HepG2 (cell line): Measurements from ENCODE around the gene ANKRD29. TPM values are rescaled to one million over a fixed set of nuclear protein-coding genes. Genes with fewer than 3 reads are reported as not detected.

Experiments
- HNRNPUL1 ChIP-seq: fragments of 200-400 bp; formaldehyde crosslinking; IDR thresholded peaks from 2 replicates; pipeline ENCODE4 v1.6.1; 2017; ENCODE audit warnings: low read depth, mild to moderate bottlenecking, low read length, moderate library complexity
- MED8 ChIP-seq: sonication (generic); formaldehyde crosslinking; IDR thresholded peaks from 2 replicates; pipeline ENCODE4 v1.8.1; 2023; ENCODE audit warnings: mild to moderate bottlenecking, missing genetic modification reagents; ENCODE audit not compliant: insufficient replicate concordance
- NCOA1 ChIP-seq: sonication (generic); formaldehyde crosslinking; IDR thresholded peaks from 2 replicates; pipeline ENCODE4 v1.9.0; 2021; ENCODE audit warnings: missing genetic modification reagents
- NPAS2 ChIP-seq: sonication (generic); formaldehyde crosslinking; IDR thresholded peaks from 2 replicates; pipeline ENCODE4 v1.8.0; 2022; ENCODE audit warnings: mild to moderate bottlenecking, missing genetic modification reagents, borderline replicate concordance
- PTBP1 ChIP-seq: fragments of 200-400 bp; formaldehyde crosslinking; IDR thresholded peaks from 2 replicates; pipeline ENCODE4 v1.6.1; 2018; ENCODE audit warnings: low read length, low read depth; ENCODE audit not compliant: poor library complexity, severe bottlenecking
- RNF2 ChIP-seq: fragments of 450-650 bp; conservative IDR thresholded peaks from 2 replicates; pipeline ENCODE4 v1.6.1; 2016; ENCODE audit warnings: low read depth
- TOE1 ChIP-seq: sonication (generic); formaldehyde crosslinking; IDR thresholded peaks from 2 replicates; pipeline ENCODE4 v1.4.0; 2020; ENCODE audit warnings: mild to moderate bottlenecking, missing genetic modification reagents
- ZFP90 ChIP-seq: sonication (generic); formaldehyde crosslinking; IDR thresholded peaks from 2 replicates; pipeline ENCODE4 v1.8.0; 2022; ENCODE audit warnings: missing genetic modification reagents, mild to moderate bottlenecking, inconsistent platforms, borderline replicate concordance
- ZNF235 ChIP-seq: sonication (generic); formaldehyde crosslinking; IDR thresholded peaks from 2 replicates; pipeline ENCODE4 v1.8.1; 2023; ENCODE audit warnings: mild to moderate bottlenecking, missing genetic modification reagents, borderline replicate concordance
- ZNF274 ChIP-seq: sonication (generic); formaldehyde crosslinking; IDR thresholded peaks from 2 replicates; pipeline ENCODE4 v1.5.1; 2020; ENCODE audit warnings: mild to moderate bottlenecking, missing genetic modification reagents
- ZNF619 ChIP-seq: sonication (generic); formaldehyde crosslinking; IDR thresholded peaks from 2 replicates; pipeline ENCODE4 v1.4.0; 2020; ENCODE audit warnings: mild to moderate bottlenecking, missing genetic modification reagents
- ZSCAN20 ChIP-seq: sonication (generic); formaldehyde crosslinking; IDR thresholded peaks from 2 replicates; pipeline ENCODE4 v1.4.0; 2020; ENCODE audit warnings: missing genetic modification reagents, mild to moderate bottlenecking, borderline replicate concordance
- polyA plus RNA-seq, 8 experiments: library from polyadenylated mRNA; depleted of rRNA in 3 of 8; stranded (reverse) in 7 of 8; unstranded in 1 of 8; fragments of >200 nt; fragmentation: Illumina TruSeq in 4 of 8; extraction: Trizol in 4 of 8; gene quantifications; 2 replicates each; pipeline versions ENCODE4 v1.2.1 to v1.2.3, GENCODE V29; 2011 to 2016; ENCODE audit warnings: low read depth in 4 of 8, missing spikeins in 1 of 8, mixed read lengths in 1 of 8; ENCODE audit not compliant: insufficient read depth in 1 of 8
- total RNA-seq, 5 experiments: library from RNA; depleted of rRNA; stranded (reverse); fragments of >200 nt; fragmentation: Illumina TruSeq; extraction: Trizol; gene quantifications; 2 replicates each; pipeline ENCODE4 v1.2.3, GENCODE V29; 2016; ENCODE audit warnings: low read depth in 1 of 5
- TF ChIP-seq, protein P1 (sequence below): sonication (generic); formaldehyde crosslinking; IDR thresholded peaks from 2 replicates; pipeline ENCODE4 v1.4.0; 2020; ENCODE audit warnings: missing genetic modification reagents
- TF ChIP-seq, protein P2 (sequence below): sonication (generic); formaldehyde crosslinking; IDR thresholded peaks from 2 replicates; pipeline ENCODE4 v1.4.0; 2020; ENCODE audit warnings: mild to moderate bottlenecking, missing genetic modification reagents
- TF ChIP-seq, protein P3 (sequence below): sonication (generic); formaldehyde crosslinking; IDR thresholded peaks from 2 replicates; pipeline ENCODE4 v1.4.0; 2020; ENCODE audit warnings: missing genetic modification reagents

ANKRD29 gene
- total and polyA plus RNA-seq, 2 of the 13 experiments (the other 11 are each of a cell fraction or from before 2014, with no cell fraction given), result not detected

DNA sequence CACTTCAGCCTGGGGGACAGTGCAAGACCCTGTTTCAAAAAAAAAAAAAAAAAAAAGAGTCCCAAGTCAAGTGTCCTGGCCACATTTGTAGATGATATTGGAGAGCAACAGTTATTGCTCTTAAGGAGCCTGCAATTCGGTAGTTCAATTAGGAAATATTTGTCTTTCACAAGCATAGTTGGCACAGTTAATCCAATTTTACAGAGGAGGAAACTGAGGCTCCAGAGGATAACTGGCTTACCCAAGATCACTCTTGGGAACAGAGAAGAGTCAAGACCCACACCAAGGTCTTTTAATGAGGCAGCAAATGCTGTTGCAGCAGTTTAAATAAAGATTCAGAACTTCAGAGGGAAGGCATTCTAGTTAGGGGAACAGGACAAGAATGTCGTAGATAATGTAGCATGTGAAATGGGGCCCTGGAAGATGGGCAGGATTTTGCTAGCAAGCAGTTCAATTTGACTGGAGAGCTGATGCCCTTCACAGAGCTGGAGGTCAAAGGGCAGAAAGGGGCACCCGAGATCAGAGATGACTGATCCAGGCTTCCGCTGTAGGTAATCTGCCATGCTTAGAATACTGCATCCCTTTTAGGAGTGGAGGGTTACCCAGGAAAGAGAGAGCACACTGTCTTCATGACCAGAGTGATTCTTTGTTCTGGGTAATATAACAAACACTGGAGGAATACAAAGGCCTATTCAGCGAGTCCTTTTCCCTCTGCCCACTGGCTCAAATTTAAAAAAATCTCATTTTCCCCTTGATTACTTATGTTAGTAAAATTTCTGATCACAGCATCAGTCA, 79.4 kb downstream of the ANKRD29 start (continued):
- no peak for TF ChIP-seq ZNF274 (CRISPR knock-in tag)
- TF ChIP-seq, protein P1, sequence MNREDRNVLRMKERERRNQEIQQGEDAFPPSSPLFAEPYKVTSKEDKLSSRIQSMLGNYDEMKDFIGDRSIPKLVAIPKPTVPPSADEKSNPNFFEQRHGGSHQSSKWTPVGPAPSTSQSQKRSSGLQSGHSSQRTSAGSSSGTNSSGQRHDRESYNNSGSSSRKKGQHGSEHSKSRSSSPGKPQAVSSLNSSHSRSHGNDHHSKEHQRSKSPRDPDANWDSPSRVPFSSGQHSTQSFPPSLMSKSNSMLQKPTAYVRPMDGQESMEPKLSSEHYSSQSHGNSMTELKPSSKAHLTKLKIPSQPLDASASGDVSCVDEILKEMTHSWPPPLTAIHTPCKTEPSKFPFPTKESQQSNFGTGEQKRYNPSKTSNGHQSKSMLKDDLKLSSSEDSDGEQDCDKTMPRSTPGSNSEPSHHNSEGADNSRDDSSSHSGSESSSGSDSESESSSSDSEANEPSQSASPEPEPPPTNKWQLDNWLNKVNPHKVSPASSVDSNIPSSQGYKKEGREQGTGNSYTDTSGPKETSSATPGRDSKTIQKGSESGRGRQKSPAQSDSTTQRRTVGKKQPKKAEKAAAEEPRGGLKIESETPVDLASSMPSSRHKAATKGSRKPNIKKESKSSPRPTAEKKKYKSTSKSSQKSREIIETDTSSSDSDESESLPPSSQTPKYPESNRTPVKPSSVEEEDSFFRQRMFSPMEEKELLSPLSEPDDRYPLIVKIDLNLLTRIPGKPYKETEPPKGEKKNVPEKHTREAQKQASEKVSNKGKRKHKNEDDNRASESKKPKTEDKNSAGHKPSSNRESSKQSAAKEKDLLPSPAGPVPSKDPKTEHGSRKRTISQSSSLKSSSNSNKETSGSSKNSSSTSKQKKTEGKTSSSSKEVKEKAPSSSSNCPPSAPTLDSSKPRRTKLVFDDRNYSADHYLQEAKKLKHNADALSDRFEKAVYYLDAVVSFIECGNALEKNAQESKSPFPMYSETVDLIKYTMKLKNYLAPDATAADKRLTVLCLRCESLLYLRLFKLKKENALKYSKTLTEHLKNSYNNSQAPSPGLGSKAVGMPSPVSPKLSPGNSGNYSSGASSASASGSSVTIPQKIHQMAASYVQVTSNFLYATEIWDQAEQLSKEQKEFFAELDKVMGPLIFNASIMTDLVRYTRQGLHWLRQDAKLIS (CRISPR knock-in tag), result no peak
- TF ChIP-seq NPAS2 (CRISPR knock-in tag), result no peak
- TF ChIP-seq NCOA1, result no peak
- no peak for TF ChIP-seq ZFP90 (CRISPR knock-in tag)
- TF ChIP-seq MED8 (CRISPR knock-in tag), result peak; percentile 25
- no peak for TF ChIP-seq TOE1 (CRISPR knock-in tag)
- TF ChIP-seq HNRNPUL1, result no peak
- no peak for TF ChIP-seq RNF2
- no peak for TF ChIP-seq PTBP1
- no peak for TF ChIP-seq ZNF619 (CRISPR knock-in tag)
- TF ChIP-seq, protein P2, sequence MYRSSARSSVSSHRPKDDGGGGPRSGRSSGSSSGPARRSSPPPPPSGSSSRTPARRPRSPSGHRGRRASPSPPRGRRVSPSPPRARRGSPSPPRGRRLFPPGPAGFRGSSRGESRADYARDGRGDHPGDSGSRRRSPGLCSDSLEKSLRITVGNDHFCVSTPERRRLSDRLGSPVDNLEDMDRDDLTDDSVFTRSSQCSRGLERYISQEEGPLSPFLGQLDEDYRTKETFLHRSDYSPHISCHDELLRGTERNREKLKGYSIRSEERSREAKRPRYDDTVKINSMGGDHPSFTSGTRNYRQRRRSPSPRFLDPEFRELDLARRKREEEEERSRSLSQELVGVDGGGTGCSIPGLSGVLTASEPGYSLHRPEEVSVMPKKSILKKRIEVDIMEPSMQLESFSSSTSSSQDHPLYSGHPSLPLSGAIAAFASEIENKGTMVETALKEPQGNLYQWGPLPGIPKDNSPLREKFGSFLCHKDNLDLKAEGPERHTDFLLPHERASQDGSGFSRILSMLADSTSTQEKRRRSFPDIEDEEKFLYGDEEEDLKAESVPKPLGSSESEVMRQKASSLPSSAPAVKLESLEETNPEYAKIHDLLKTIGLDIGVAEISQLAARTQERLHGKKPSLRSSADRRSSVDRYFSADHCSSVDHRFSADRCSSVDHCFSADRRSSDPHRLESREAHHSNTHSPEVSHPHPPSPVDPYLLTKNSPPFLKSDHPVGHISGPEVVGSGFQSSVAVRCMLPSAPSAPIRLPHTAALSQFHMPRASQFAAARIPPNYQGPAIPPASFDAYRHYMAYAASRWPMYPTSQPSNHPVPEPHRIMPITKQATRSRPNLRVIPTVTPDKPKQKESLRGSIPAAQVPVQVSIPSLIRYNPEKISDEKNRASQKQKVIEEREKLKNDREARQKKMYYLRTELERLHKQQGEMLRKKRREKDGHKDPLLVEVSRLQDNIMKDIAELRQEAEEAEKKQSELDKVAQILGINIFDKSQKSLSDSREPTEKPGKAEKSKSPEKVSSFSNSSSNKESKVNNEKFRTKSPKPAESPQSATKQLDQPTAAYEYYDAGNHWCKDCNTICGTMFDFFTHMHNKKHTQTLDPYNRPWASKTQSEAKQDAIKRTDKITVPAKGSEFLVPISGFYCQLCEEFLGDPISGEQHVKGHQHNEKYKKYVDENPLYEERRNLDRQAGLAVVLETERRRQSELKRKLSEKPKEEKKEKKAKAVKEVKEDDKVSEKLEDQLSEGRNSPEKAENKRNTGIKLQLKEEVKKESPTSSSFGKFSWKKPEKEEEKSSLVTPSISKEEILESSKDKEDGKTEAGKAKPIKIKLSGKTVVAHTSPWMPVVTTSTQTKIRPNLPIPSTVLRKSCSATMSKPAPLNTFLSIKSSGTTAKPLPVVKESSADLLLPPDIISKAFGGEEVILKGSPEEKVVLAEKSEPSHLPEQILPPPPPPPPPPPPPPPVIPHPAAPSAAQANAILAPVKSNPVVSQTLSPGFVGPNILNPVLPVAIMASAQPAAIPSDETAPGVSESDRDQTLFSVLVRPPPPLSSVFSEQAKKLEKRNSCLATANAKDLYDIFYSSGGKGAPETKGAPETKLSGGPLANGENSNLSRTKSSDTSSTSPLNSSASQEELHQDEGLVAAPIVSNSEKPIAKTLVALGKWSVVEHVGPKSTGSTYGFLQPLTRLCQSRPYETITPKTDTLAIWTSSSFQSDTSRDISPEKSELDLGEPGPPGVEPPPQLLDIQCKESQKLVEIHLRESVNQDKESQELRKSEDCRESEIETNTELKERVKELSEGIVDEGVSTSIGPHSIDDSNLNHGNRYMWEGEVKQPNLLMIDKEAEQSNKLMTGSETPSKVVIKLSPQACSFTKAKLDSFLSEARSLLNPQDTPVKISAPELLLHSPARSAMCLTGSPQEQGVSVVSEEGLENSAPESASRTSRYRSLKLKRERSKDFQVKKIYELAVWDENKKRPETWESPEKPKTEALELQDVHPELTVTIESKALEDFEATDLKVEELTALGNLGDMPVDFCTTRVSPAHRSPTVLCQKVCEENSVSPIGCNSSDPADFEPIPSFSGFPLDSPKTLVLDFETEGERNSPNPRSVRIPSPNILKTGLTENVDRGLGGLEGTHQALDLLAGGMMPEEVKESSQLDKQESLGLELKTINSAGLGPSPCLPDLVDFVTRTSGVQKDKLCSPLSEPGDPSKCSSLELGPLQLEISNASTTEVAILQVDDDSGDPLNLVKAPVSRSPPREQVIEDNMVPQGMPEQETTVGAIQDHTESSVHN (CRISPR knock-in tag), result no peak
- TF ChIP-seq ZSCAN20, result no peak
- TF ChIP-seq, protein P3, sequence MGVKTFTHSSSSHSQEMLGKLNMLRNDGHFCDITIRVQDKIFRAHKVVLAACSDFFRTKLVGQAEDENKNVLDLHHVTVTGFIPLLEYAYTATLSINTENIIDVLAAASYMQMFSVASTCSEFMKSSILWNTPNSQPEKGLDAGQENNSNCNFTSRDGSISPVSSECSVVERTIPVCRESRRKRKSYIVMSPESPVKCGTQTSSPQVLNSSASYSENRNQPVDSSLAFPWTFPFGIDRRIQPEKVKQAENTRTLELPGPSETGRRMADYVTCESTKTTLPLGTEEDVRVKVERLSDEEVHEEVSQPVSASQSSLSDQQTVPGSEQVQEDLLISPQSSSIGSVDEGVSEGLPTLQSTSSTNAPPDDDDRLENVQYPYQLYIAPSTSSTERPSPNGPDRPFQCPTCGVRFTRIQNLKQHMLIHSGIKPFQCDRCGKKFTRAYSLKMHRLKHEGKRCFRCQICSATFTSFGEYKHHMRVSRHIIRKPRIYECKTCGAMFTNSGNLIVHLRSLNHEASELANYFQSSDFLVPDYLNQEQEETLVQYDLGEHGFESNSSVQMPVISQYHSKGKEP (CRISPR knock-in tag), result no peak
- no peak for TF ChIP-seq ZNF235 (CRISPR knock-in tag)
